DOHH2 (cell line): ENCODE measurements around the gene CRYZL1.

Experiments
- EZH2phosphoT487 ChIP-seq: fragments of 200-600 bp; sonication (generic); IDR thresholded peaks from 2 replicates; pipeline ENCODE4 v1.6.1; 2017; ENCODE audit warnings: borderline replicate concordance, mild to moderate bottlenecking, antibody characterized with exemption, low read length, moderate library complexity, mixed read lengths
- TF ChIP-seq, protein P1 (sequence below): fragments of 200-600 bp; sonication (generic); IDR thresholded peaks from one replicate; pipeline ENCODE4 v1.5.1; 2014; ENCODE audit warnings: antibody characterized with exemption, mild to moderate bottlenecking, low read depth, low read length; ENCODE audit not compliant: poor library complexity, severe bottlenecking

DNA sequence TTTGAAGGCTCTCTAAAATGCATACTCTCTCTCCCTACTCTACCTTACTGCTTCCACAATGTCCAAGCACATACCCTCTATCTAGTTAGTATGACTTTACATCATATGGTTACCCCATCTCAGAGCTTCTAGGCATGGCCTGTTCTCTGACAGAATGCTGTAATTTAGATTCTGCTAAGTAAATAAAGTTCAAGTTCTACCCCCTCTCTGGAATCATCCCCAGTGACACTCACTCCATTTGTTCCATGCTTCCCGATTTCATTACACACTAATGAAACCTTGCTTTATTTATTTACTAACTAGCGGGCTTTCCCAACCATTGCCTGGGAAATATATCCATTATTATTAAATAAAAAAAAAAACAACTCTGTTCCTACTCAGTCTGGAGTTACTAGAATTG is 7.3 kb downstream of the CRYZL1 start:
- TF ChIP-seq, protein P1, sequence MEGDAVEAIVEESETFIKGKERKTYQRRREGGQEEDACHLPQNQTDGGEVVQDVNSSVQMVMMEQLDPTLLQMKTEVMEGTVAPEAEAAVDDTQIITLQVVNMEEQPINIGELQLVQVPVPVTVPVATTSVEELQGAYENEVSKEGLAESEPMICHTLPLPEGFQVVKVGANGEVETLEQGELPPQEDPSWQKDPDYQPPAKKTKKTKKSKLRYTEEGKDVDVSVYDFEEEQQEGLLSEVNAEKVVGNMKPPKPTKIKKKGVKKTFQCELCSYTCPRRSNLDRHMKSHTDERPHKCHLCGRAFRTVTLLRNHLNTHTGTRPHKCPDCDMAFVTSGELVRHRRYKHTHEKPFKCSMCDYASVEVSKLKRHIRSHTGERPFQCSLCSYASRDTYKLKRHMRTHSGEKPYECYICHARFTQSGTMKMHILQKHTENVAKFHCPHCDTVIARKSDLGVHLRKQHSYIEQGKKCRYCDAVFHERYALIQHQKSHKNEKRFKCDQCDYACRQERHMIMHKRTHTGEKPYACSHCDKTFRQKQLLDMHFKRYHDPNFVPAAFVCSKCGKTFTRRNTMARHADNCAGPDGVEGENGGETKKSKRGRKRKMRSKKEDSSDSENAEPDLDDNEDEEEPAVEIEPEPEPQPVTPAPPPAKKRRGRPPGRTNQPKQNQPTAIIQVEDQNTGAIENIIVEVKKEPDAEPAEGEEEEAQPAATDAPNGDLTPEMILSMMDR = no peak
- no peak for TF ChIP-seq EZH2phosphoT487
